Heart right ventricle (tissue), 16 donors: ENCODE measurements around the gene MS4A1. TPM values are rescaled to one million over a fixed set of nuclear protein-coding genes. Genes with fewer than 3 reads are reported as not detected.
"Not testable (repeated sequence)": the region's sequence is repeated elsewhere in the genome, so short reads cannot be mapped to it uniquely, and the experiment has no call there.

Source experiments
- ATAC-seq, 8 donors: fragments of 200-7000 bp; cut with Tn5 transposase; one replicate each; pipeline ENCODE4 v1.9.1; 2020; ENCODE audit warnings: mild to moderate bottlenecking in 8 of 8, moderate library complexity in 8 of 8, moderate number of reproducible peaks in 1 of 8
- DNase-seq, 2 donors: peaks; one replicate each; pipeline ENCODE4 v3.0.0-alpha.2; 2020
- H3K27ac ChIP-seq, 10 donors: fragments of 200-600 bp; sonication (generic) in 2 of 10; one replicate each; pipeline versions ENCODE4 v1.5.0 to v1.8.0; 2020 to 2022; ENCODE audit warnings: mild to moderate bottlenecking in 3 of 10
- H3K27me3 ChIP-seq, 7 donors: fragments of 200-600 bp; one replicate each; pipeline ENCODE4 v1.8.0; 2021 to 2022; ENCODE audit warnings: mild to moderate bottlenecking in 2 of 7
- H3K36me3 ChIP-seq, 9 donors: fragments of 200-600 bp; sonication (generic) in 1 of 9; one replicate each; pipeline versions ENCODE4 v1.5.0 to v1.8.0; 2020 to 2022; ENCODE audit warnings: mild to moderate bottlenecking in 2 of 9
- H3K4me1 ChIP-seq, 9 donors: fragments of 200-600 bp; sonication (generic) in 1 of 9; one replicate each; pipeline versions ENCODE4 v1.5.0 to v1.8.0; 2020 to 2022; ENCODE audit warnings: mild to moderate bottlenecking in 4 of 9
- H3K4me3 ChIP-seq, 10 donors: fragments of 200-600 bp; sonication (generic) in 2 of 10; one replicate each; pipeline versions ENCODE4 v1.5.0 to v1.8.0; 2020 to 2022; ENCODE audit warnings: mild to moderate bottlenecking in 7 of 10, moderate library complexity in 2 of 10
- H3K9me3 ChIP-seq, 11 donors: fragments of 200-600 bp in 10 of 11; sonication (generic) in 2 of 11; one replicate each; pipeline versions ENCODE4 v1.5.0 to v1.8.0; 2013 to 2022; ENCODE audit warnings: mild to moderate bottlenecking in 2 of 11, control low read depth in 1 of 11, moderate library complexity in 1 of 11
- CTCF ChIP-seq, 9 donors: fragments of 200-600 bp; sonication (generic) in 2 of 9; IDR thresholded peaks; one replicate each; pipeline versions ENCODE4 v1.5.0 to v1.8.0; 2021 to 2022; ENCODE audit warnings: antibody characterized with exemption in 9 of 9, mild to moderate bottlenecking in 5 of 9, moderate library complexity in 1 of 9
- WGBS, 2 donors: extraction: QIAGEN DNeasy Blood & Tissue Kit; methylation state at CpG; one replicate each; pipeline ENCODE4 v1.1.7; 2013; ENCODE audit warnings: inconsistent platforms in 1 of 2; 5-methylcytosine and 5-hydroxymethylcytosine counted together
- intact Hi-C, 10 donors: fragments of 100-400 bp; cut with DNase I; formaldehyde crosslinking; loops; one replicate each; pipeline versions ENCODE4 v1.11.1 to v1.14.2; 2022
- polyA plus RNA-seq, 2 donors: library from polyadenylated mRNA; stranded (reverse); fragments of 200-250 nt; gene quantifications; one replicate each; pipeline ENCODE4 v1.2.3, GENCODE V29; 2013
- total RNA-seq, 10 donors: library from RNA; stranded (reverse); fragmentation: NEBNext Ultra II Directional in 3 of 10; extraction: Animal tissue kit (Norgen Biotek cat#: 25700) in 3 of 10; gene quantifications; one replicate each; pipeline versions ENCODE4 v1.2.1 to v1.2.4, GENCODE V29; 2021 to 2023
- donor health status: Arrhythmogenic right ventricular cardiomyopathy.
- donor health status: ischemic (EF 13 %, LVEDD 7.1; RV severe dilation, severe dysfunction).
- donor health status: healthy with polysubstance abuse.
- donor health status: DM: no; HTN: yes; CAD: no.
- donor health status: DM: no; HTN: no; CAD: no.
- donor health status: ischemic (EF 25% LVEDD 6.9; RV normal size, moderate dysfunction).
- donor health status: ischemic (EF 25% LVEDD 5.7; RV mildly dilated, moderate dysfunction).
- donor health status: healthy.
- donor health status: DM: yes; HTN: yes; CAD: no.
- donor health status: Ischemic cardiomyopathy.
- donor health status: ischemic (EF 35%, LVEDD 5.7; RV mildly dilated, moderate dysfunction).
- donor health status: nonischemic (EF 11% LVEDD 7.7; RV severe dilation, severe dysfunction).
- donor health status: DM: yes; HTN: yes; CAD: no.
- donor health status: PGD.
- donor health status: ischemic (EF 29% LVEDD 5.4; RV normal size, mild dysfunction).
- donor health status: nonischemic (EF 23%, LVEDD 6.1; RV moderate dilation, normal function).

MS4A1 gene
- total and polyA plus RNA-seq, 12 donors: 0.17 to 0.51 (median 0.40) TPM; not detected in 8

- no peaks in the 10 kb centered on the region for H3K27me3 ChIP-seq
- DNase-seq: no peak
These were observed 7.8 kb upstream of the MS4A1 start for GRCh38 chr11:60447846-60448245.

GRCh38 chr11:60451185-60451584 is 4.5 kb upstream of the MS4A1 start:
- H3K27ac ChIP-seq, intact Hi-C loops, H3K36me3 ChIP-seq, H3K4me1 ChIP-seq, H3K9me3 ChIP-seq, H3K27me3 ChIP-seq, ATAC-seq, H3K4me3 ChIP-seq: not testable (repeated sequence)
- WGBS, 2 donors: 92 to 96% methylated on average over 19 to 32 of the region's 32 CpGs
- DNase-seq: peak in 1 of 2 donors; percentile 7

More at GRCh38 chr11:60447846-60448245, 7.8 kb upstream of the MS4A1 start:
- TF ChIP-seq CTCF (IDR thresholded peaks at IDR 0.05): no peak
- H3K36me3 ChIP-seq: no peaks in the 10 kb centered on the region
- H3K27ac ChIP-seq: no peak overlapping the region
- H3K4me1 ChIP-seq: peaks cover 0 to 7% (median 0%) of the 10 kb centered on the region in 9 donors
- intact Hi-C loops: no loop called here
- no peaks in the 10 kb centered on the region for H3K9me3 ChIP-seq
- no peak for ATAC-seq
- H3K4me3 ChIP-seq: no peak overlapping the region

GRCh38 chr11:60454212-60454611 is 1.4 kb upstream of the MS4A1 start:
- no peaks in the 10 kb centered on the region for H3K36me3 ChIP-seq
- no peaks in the 10 kb centered on the region for H3K4me1 ChIP-seq
- H3K4me3 ChIP-seq: no peak overlapping the region
- intact Hi-C loops: no loop called here
- ATAC-seq (no peak), DNase-seq (no peak)
- TF ChIP-seq CTCF (IDR thresholded peaks at IDR 0.05): no peak
- H3K9me3 ChIP-seq: no peaks in the 10 kb centered on the region
- no peaks in the 10 kb centered on the region for H3K27me3 ChIP-seq
- no peak overlapping the region for H3K27ac ChIP-seq

- TF ChIP-seq CTCF (IDR thresholded peaks at IDR 0.05): no peak
- 69 to 71% methylated on average over 3 of the region's 3 CpGs for WGBS, 2 donors
- ATAC-seq: no peak
- peaks cover 0 to 4% (median 0%) of the 10 kb centered on the region in 7 donors for H3K27me3 ChIP-seq
- H3K4me1 ChIP-seq: no peaks in the 10 kb centered on the region
- no peaks in the 10 kb centered on the region for H3K9me3 ChIP-seq
- H3K4me3 ChIP-seq: no peak overlapping the region
- H3K27ac ChIP-seq: no peak overlapping the region
- H3K36me3 ChIP-seq: no peaks in the 10 kb centered on the region
- intact Hi-C loops: no loop called here
- DNase-seq: no peak
These were observed 1.9 kb downstream of the MS4A1 start for GRCh38 chr11:60457576-60457975.

- Histone ChIP-seq H3K4me1 (no peaks in the 10 kb centered on the region), H3K4me3 (no peak overlapping the region), H3K27ac (no peak overlapping the region), H3K36me3 (no peaks in the 10 kb centered on the region), H3K27me3 (peaks cover 0 to 4% (median 0%) of the 10 kb centered on the region in 7 donors), H3K9me3 (no peaks in the 10 kb centered on the region)
- intact Hi-C loops: no loop called here
- DNase-seq (no peak), ATAC-seq (no peak)
- 92 to 100% methylated on average over 1 of the region's 1 CpG for WGBS, 2 donors
- no peak for TF ChIP-seq CTCF (IDR thresholded peaks at IDR 0.05)
These were observed 3.7 kb downstream of the MS4A1 start for GRCh38 chr11:60459345-60459744.
